HepG2 (cell line): Measurements from ENCODE around the gene PGRMC2. TPM values are rescaled to one million over a fixed set of nuclear protein-coding genes. Genes with fewer than 3 reads are reported as not detected.

Experiments
- ASH2L ChIP-seq: fragments of 300-600, 200-600 bp; sonication (generic); IDR thresholded peaks from 2 replicates; pipeline ENCODE4 v1.7.0; 2017; ENCODE audit warnings: low read depth, mild to moderate bottlenecking, moderate library complexity, mixed read lengths, low read length; ENCODE audit not compliant: insufficient read length
- ATRX ChIP-seq: sonication (generic); formaldehyde crosslinking; IDR thresholded peaks from 2 replicates; pipeline ENCODE4 v1.4.0; 2020; ENCODE audit warnings: missing genetic modification reagents, borderline replicate concordance
- FOXJ3 ChIP-seq: sonication (generic); formaldehyde crosslinking; IDR thresholded peaks from 2 replicates; pipeline ENCODE4 v1.4.0; 2020; ENCODE audit warnings: missing genetic modification reagents, mild to moderate bottlenecking, borderline replicate concordance
- GFI1 ChIP-seq: sonication (generic); formaldehyde crosslinking; IDR thresholded peaks from 2 replicates; pipeline ENCODE4 v1.5.0; 2020; ENCODE audit warnings: missing genetic modification reagents, mild to moderate bottlenecking, borderline replicate concordance
- SPEN ChIP-seq: sonication (generic); formaldehyde crosslinking; IDR thresholded peaks from 2 replicates; pipeline ENCODE4 v1.5.1; 2020; ENCODE audit warnings: low read depth, mild to moderate bottlenecking, missing genetic modification reagents
- ZC3H4 ChIP-seq: sonication (generic); formaldehyde crosslinking; IDR thresholded peaks from 2 replicates; pipeline ENCODE4 v1.4.0; 2020; ENCODE audit warnings: missing genetic modification reagents, borderline replicate concordance
- ZMYM4 ChIP-seq: sonication (generic); formaldehyde crosslinking; IDR thresholded peaks from 2 replicates; pipeline ENCODE4 v1.8.1; 2023; ENCODE audit warnings: mild to moderate bottlenecking, missing genetic modification reagents
- ZNF17 ChIP-seq: sonication (generic); formaldehyde crosslinking; IDR thresholded peaks from 2 replicates; pipeline ENCODE4 v1.5.0; 2020; ENCODE audit warnings: mild to moderate bottlenecking, missing genetic modification reagents
- ZNF3 ChIP-seq: IDR thresholded peaks from 2 replicates; pipeline ENCODE4 v1.7.0; 2017; ENCODE audit warnings: inconsistent platforms
- ZNF549 ChIP-seq: sonication (generic); formaldehyde crosslinking; IDR thresholded peaks from 2 replicates; pipeline ENCODE4 v1.5.0; 2020; ENCODE audit warnings: missing genetic modification reagents
- ZNF609 ChIP-seq: sonication (generic); formaldehyde crosslinking; IDR thresholded peaks from 2 replicates; pipeline ENCODE4 v1.4.0; 2020; ENCODE audit warnings: mild to moderate bottlenecking, missing genetic modification reagents, borderline replicate concordance
- ZNF670 ChIP-seq: sonication (generic); formaldehyde crosslinking; IDR thresholded peaks from 2 replicates; pipeline ENCODE4 v1.8.0; 2022; ENCODE audit warnings: mild to moderate bottlenecking, missing genetic modification reagents, borderline replicate concordance
- ZNF784 ChIP-seq: sonication (generic); formaldehyde crosslinking; IDR thresholded peaks from 2 replicates; pipeline ENCODE4 v1.5.1; 2020; ENCODE audit warnings: missing genetic modification reagents, mild to moderate bottlenecking, borderline replicate concordance
- ZNF800 ChIP-seq: sonication (generic); formaldehyde crosslinking; IDR thresholded peaks from 2 replicates; pipeline ENCODE4 v1.4.0; 2020; ENCODE audit warnings: missing genetic modification reagents
- polyA plus RNA-seq, 8 experiments: library from polyadenylated mRNA; depleted of rRNA in 3 of 8; stranded (reverse) in 7 of 8; unstranded in 1 of 8; fragments of >200 nt; fragmentation: Illumina TruSeq in 4 of 8; extraction: Trizol in 4 of 8; gene quantifications; 2 replicates each; pipeline versions ENCODE4 v1.2.1 to v1.2.3, GENCODE V29; 2011 to 2016; ENCODE audit warnings: low read depth in 4 of 8, missing spikeins in 1 of 8, mixed read lengths in 1 of 8; ENCODE audit not compliant: insufficient read depth in 1 of 8
- total RNA-seq, 5 experiments: library from RNA; depleted of rRNA; stranded (reverse); fragments of >200 nt; fragmentation: Illumina TruSeq; extraction: Trizol; gene quantifications; 2 replicates each; pipeline ENCODE4 v1.2.3, GENCODE V29; 2016; ENCODE audit warnings: low read depth in 1 of 5
- TF ChIP-seq, protein P1 (sequence below): sonication (generic); formaldehyde crosslinking; IDR thresholded peaks from 2 replicates; pipeline ENCODE4 v1.4.0; 2020; ENCODE audit warnings: missing genetic modification reagents, borderline replicate concordance

The PGRMC2 gene
- total and polyA plus RNA-seq, 2 of the 13 experiments (the other 11 are each of a cell fraction or from before 2014, with no cell fraction given), result 16.0 to 19.8 TPM

GRCh38 chr4:128285085-128285997 lies 2.3 kb downstream of the PGRMC2 start (continued):
- TF ChIP-seq ZNF609 (CRISPR knock-in tag) (0 out of 2 replicates have a peak, but pooled peaks have one; percentile 14), ZNF17 (no peak), ZNF800 (no peak), ZNF3 (no peak), ZNF549 (CRISPR knock-in tag) (no peak), ASH2L (peak; percentile 79), ZNF784 (no peak), ZMYM4 (CRISPR knock-in tag) (no peak), GFI1 (0 out of 2 replicates have a peak, but pooled peaks have one; percentile 12), FOXJ3 (CRISPR knock-in tag) (no peak), SPEN (CRISPR knock-in tag) (no peak), ZNF670 (CRISPR knock-in tag) (no peak), ATRX (CRISPR knock-in tag) (no peak), ZC3H4 (no peak)
- TF ChIP-seq, protein P1, sequence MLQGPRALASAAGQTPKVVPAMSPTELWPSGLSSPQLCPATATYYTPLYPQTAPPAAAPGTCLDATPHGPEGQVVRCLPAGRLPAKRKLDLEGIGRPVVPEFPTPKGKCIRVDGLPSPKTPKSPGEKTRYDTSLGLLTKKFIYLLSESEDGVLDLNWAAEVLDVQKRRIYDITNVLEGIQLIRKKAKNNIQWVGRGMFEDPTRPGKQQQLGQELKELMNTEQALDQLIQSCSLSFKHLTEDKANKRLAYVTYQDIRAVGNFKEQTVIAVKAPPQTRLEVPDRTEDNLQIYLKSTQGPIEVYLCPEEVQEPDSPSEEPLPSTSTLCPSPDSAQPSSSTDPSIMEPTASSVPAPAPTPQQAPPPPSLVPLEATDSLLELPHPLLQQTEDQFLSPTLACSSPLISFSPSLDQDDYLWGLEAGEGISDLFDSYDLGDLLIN (CRISPR knock-in tag), result no peak
